NCI-H187 treated with DMSO at 0.1 percent for 48 hours (cell line): Measurements from ENCODE around the gene NPC2.
A peak's percentile ranks its signal among the peaks of the same experiment; 100 is the strongest.

Experiments used
- DNase-seq: peaks from one replicate; lab custom pipeline; 2025; lab: John Stamatoyannopoulos, UW

The NPC2 gene

GRCh38 chr14:74503291-74503937, 10.3 kb upstream of the NPC2 start:
- no peak for DNase-seq

- no peak for DNase-seq
These were observed 9.3 kb upstream of the NPC2 start for GRCh38 chr14:74502236-74503019.

DNA sequence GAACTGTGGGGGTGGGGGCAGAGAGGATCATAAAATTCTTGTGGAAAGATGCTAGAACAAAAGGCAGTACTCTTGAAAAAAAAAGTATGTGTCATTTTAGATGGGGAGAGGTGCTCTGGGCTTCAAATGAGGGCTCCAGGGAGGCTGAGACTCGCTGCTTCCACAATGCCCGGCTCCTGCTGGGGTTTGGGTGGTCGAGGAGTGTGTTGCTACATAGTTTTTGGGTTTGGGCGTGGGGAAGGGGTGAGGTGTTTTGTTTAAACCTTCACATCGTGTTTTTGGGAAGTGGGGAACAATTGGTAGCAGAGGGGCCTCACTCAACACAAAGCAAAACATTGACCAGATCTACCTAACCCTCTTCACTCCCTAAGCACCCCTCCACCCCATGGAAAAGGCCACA, 8.6 kb upstream of the NPC2 start:
- DNase-seq = no peak

DNA sequence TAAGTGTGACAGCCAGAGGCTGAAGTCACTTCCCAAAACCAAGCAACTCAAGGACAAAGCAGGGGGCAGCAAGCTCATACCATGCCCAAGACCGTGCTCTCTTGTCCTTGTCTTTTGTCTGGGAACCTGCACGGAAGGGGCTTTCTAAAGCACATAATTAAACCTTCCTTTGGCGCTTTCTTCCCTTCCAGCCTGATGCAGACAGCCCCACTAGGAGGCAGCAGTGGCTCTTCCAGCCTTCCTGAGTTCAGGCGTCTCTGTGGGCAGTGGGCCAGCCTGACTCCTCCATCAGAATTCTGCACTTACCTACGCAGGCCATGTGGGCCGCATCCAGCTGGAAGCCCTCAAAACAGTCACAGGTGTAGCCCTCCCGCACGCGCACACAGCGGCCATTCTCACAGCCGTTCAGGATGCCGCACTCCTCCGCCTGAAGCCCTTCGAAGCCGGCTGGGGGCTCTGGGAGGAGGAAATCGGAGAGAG, 8.1 kb upstream of the NPC2 start:
- peak; percentile 25 for DNase-seq

DNA sequence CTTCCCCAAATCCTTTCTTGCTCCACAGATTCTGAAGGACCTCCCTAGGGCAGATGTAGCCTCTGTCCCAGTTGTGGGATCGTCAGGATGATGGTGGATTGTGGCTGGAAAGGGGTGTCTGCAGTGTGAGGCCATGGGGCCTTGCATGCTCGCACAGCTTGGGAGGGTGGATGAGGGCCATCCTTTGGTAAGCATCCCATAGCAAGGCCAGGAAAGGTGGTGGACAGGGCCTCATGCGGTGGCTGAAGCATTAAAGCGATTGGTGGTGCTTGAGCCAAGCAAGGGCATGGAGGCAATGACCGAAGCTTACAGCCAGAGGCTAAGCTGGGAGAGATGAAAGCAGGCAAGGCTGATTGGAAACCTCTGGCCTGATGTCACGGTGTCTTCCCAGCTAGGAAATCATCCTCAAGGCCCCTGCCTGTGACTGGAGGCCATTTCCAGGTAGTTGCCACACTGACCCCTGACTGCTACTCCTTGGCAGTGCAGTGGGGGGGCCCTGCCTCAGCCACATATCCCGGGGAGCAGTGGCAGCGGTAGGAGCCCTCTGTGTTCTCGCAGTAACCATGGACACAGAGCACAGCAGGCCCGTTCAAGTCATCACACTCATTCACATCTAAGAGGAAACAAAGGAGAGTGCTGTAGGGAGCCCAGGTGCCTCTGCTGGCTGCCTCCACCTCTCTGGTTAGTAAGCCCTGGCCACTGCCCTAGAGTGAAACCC, 7.5 kb upstream of the NPC2 start:
- DNase-seq = no peak

DNA sequence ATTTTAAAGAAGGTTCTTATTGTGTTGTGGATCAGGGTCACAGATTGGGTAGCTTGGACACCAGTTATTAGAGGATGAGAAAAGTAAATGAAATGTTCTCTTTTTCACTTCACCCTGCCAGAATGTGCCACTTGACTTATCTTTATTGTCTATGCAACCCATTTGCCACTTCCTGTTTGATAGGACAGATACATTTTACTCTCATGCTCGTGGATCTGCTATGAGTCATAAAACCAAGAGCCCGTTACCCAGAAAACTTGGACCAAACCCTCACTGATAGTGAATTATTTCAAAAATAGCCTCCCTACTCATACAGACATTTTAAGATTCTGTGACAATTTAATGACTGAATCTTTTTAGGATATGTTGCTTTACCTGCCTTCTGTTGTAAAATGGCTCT, 2.3 kb upstream of the NPC2 start:
- DNase-seq = no peak

GRCh38 chr14:74493343-74494261, 497 bp upstream of the NPC2 start, which contains the start of gene ISCA2:
Gene ISCA2 (plus strand): TSS chr14:74493765. CDS start chr14:74493775, 10 bp downstream.
- DNase-seq = peak; percentile 99

DNA sequence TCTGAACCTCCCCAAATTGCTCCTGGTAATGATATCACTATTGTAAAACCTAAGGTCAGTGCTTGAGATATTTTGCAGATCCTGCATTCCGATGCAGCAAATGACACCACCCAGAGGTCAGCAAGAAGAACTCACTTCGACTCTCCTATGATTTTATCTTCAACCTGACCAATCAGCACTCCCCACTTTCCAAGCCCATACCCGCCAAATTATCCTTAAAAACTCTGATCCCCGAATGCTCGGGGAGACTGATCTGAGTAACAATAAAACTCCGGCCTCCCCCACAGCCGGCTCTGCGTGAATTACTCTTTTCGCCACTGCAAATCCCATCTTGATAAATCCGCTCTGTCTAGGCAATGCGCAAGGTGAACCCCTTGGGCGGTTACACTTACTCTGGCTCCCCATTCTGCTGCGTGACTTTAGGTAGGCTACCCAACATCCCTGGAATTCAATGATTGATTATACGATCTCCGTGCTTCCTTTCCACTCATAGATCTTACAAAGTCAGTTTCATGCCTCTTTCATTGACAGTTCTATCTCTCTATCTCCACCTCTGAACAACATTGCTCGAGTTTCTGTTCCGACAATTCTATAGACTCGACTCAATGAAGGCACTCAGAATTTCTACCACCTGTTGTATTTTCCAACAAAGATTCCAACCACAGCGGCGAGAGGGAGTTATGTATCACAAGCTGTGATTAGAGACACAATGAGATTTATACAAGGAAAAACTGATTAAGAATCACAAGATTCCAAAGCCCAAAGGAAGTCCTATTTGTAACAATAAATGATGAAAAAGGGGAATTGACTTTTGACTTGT, 939 bp downstream of the NPC2 start:
- DNase-seq = no peak

DNA sequence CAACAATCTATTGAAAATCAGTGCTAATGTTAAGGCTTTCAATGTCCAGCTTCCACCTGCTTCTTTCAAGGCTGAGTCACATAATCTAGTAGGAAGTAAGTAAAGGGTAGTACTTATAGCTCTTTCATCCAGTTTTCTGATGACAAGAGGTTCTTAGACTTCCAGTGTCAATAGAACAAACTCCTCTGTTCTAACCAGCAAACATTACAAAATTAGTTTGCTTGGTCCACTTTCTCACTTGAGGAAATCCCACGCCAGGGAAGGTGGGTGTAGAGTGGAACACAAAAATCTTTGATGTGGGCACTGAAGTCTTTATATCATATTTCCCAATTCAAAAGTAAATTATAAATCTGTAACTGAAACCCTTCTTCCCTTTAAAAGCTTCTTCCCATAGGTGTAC, 2.6 kb downstream of the NPC2 start:
- DNase-seq = no peak

DNA sequence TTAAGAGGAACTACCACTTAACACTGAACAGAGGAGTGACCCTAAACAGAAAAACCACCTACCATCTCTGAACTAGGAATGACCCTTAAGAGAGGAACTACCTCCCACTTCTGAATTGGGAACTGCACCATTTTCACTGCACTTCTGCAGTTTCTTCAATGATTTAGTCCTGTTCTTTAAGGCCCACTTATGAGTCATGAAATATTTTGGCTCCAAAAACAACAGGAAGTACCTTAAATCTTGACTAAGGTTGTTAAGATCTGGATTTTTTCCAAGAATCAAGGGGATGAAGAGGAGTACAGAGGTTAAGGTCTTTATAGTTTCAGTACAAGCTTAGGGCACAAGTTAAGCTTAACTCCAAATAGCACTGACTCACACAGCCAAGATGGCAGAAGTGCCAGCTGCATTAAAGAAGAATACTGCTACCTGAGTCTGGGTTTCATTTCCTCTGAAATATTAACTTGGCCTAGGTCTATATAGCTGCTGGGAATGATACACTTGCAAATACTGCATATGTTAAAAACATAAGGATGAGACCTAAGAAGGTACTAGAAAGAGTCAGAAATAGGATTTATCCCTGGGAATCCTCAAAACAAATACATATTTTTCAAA, 4.2 kb downstream of the NPC2 start:
- DNase-seq = no peak

DNA sequence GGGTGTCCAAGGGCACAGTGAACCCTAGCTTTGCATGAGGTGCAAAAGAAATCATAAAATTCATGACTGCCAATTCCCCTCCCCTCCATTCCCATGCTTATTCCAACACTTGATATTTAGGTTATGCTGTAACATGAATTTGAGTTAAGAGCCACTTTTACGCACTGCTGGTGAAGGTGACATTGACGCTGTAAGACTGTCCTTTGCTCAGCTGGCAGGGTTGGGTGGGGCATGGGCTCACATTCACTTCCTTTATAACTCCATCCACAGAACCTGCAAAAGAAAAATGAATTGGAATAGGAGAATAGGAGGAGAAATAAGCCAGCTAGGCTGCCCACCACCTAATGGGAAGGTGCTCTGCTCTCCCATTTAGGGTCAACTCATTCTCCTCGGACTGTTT, 6.9 kb downstream of the NPC2 start:
- no peak for DNase-seq

GRCh38 chr14:74483321-74483720, 9.8 kb downstream of the NPC2 start:
- no peak for DNase-seq

GRCh38 chr14:74482571-74482970, 10.5 kb downstream of the NPC2 start:
- no peak for DNase-seq

DNA sequence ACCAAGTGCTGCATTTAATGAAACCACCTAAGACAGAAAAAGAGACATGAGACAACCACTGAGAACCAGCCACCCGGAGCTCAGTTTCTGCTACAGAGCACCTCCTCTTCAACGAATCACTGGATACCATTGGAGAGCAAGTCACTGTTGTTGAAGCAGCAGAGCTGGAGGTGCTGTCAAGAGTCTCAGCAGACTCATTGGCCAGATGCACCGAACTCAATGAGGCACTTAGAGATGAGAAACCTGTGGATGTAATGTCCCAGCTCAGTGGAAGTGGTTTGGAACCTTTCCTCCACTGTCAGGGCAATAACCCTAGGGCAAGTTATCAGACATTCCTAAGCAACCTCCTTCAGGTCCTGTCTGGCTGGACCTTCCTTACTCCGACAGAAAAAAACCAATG, 13.1 kb downstream of the NPC2 start:
- no peak for DNase-seq

GRCh38 chr14:74478996-74479635, 14.0 kb downstream of the NPC2 start:
- DNase-seq = no peak

DNA sequence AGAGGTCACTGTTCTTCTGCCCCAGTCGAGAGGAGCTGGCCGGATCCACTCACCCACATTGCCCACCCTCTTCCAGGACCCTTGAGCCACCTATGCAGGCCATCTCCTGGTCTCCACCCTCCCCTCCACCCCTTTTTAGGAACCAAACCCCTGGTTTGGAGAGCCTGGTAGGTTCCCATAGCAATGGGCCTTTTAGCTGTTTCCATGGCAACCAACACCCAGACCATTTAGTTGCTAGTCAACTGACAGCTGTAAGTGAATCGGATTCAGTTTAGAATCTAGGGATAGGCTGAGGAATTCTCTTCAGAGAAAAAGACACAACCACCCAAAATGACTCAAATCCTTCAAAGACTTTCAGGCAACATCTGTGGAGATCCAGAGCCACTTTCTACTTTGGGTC, 16.5 kb downstream of the NPC2 start:
- DNase-seq = no peak

GRCh38 chr14:74476107-74476506, 17.0 kb downstream of the NPC2 start:
- no peak for DNase-seq

DNA sequence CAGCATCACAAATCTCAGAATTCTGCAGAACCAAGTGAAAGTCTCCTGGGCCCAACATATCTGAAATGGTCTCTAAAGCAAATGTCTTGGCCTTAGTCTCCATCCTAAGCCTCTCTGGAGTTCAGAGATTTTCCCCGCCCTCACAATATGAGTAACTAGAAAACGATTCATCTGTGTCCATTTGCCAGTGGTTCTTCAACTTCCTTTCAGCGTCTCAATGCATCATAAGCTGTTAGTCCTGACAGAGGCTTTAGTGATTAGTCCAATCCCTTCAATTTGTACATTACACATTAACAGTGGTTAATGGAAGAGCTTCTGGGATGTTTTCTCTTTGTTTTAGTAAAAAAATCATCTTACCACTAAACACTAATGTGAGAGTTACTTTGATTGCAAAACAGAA, 17.4 kb downstream of the NPC2 start:
- no peak for DNase-seq

- no peak for DNase-seq
These were observed 18.7 kb downstream of the NPC2 start for GRCh38 chr14:74474376-74474775.

- DNase-seq = no peak
These were observed 20.5 kb downstream of the NPC2 start for GRCh38 chr14:74472601-74473000.
